ENCODE data around the gene CEP85L. TPM values are rescaled to one million over a fixed set of nuclear protein-coding genes. Genes with fewer than 3 reads are reported as not detected.

The CEP85L gene
- total and polyA plus RNA-seq, 10 of the 15 experiments (the other 5 are each of a cell fraction or from before 2014, with no cell fraction given): 1.8 to 10.9 (median 7.1) TPM

DNA sequence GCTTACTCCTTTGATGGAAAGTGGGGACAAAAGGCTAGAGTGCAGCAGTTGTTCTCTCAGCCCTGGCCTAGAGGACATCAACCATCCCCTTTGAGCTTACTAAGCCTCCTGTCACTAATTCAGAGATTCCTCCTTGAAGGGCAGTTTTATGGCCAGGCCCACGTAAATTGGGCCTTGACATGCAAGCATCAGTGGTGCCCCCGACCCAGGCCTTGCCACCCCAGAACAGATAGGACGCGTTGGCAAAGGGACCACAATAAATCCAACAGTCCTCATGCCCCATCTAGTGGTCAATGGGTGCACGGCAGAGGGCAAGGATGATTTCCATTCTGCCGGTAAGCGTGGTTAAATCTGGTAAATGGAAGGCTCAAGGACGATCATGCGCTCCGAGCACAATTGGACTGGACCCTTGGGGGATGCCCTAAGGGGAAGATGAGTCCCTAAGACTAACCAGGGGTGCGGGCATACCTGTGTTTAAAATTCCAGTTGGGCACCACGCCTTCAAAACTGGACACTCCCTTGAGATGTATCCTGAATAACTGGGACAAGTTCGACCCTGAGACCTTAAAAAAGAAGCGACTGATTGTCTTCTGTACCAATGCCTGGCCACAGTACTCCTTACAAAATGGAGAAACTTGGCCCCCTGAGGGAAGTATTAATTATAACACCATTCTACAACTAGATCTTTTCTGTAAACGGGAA is 32.6 kb downstream of the CEP85L start (continued):
- no peak for TF ChIP-seq POLR2AphosphoS2 (IDR thresholded peaks at IDR 0.05; ENCODE audit: low read depth, low read length)
- TF ChIP-seq CBX3 (IDR thresholded peaks at IDR 0.05; ENCODE audit: borderline replicate concordance, low read depth): no peak
- no peak for TF ChIP-seq ASH2L (IDR thresholded peaks at IDR 0.05; ENCODE audit: borderline replicate concordance, low read depth)
- no peak for TF ChIP-seq EED (IDR thresholded peaks at IDR 0.05; ENCODE audit: low read depth)
- 0 out of 2 replicates have a peak, but pooled peaks have one; percentile 28 for TF ChIP-seq HDGF (IDR thresholded peaks at IDR 0.05)
- TF ChIP-seq DPF2 (IDR thresholded peaks at IDR 0.05): no peak
- no peak for TF ChIP-seq SUPT20H (IDR thresholded peaks at IDR 0.05; ENCODE audit: borderline replicate concordance, control insufficient read depth, low read depth, low read length)
- no peak for TF ChIP-seq CEBPB (IDR thresholded peaks at IDR 0.05; ENCODE audit: borderline replicate concordance in 1 of 2, low read depth in 2 of 2, low read length in 2 of 2)
- TF ChIP-seq ZNF384 (IDR thresholded peaks at IDR 0.05; ENCODE audit: borderline replicate concordance, low read depth, low read length): no peak
- no peak for TF ChIP-seq ZBTB40 (IDR thresholded peaks at IDR 0.05; ENCODE audit: borderline replicate concordance)
- TF ChIP-seq RELA (IDR thresholded peaks at IDR 0.05; ENCODE audit: borderline replicate concordance, partially characterized antibody): no peak
- no peak for TF ChIP-seq NFYB (IDR thresholded peaks at IDR 0.05; ENCODE audit: insufficient read depth, low read depth, low read length)
- TF ChIP-seq, protein P1, sequence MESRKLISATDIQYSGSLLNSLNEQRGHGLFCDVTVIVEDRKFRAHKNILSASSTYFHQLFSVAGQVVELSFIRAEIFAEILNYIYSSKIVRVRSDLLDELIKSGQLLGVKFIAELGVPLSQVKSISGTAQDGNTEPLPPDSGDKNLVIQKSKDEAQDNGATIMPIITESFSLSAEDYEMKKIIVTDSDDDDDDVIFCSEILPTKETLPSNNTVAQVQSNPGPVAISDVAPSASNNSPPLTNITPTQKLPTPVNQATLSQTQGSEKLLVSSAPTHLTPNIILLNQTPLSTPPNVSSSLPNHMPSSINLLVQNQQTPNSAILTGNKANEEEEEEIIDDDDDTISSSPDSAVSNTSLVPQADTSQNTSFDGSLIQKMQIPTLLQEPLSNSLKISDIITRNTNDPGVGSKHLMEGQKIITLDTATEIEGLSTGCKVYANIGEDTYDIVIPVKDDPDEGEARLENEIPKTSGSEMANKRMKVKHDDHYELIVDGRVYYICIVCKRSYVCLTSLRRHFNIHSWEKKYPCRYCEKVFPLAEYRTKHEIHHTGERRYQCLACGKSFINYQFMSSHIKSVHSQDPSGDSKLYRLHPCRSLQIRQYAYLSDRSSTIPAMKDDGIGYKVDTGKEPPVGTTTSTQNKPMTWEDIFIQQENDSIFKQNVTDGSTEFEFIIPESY (IDR thresholded peaks at IDR 0.05): no peak
- no peak for TF ChIP-seq ELK1 (IDR thresholded peaks at IDR 0.05; ENCODE audit: low read depth, low read length)
- no peak for TF ChIP-seq MTA2 (IDR thresholded peaks at IDR 0.05; ENCODE audit: low read depth)
- TF ChIP-seq, protein P2, sequence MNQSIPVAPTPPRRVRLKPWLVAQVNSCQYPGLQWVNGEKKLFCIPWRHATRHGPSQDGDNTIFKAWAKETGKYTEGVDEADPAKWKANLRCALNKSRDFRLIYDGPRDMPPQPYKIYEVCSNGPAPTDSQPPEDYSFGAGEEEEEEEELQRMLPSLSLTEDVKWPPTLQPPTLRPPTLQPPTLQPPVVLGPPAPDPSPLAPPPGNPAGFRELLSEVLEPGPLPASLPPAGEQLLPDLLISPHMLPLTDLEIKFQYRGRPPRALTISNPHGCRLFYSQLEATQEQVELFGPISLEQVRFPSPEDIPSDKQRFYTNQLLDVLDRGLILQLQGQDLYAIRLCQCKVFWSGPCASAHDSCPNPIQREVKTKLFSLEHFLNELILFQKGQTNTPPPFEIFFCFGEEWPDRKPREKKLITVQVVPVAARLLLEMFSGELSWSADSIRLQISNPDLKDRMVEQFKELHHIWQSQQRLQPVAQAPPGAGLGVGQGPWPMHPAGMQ (IDR thresholded peaks at IDR 0.05; ENCODE audit: borderline replicate concordance): no peak
- TF ChIP-seq ZNF207 (IDR thresholded peaks at IDR 0.05; ENCODE audit: borderline replicate concordance): no peak
- no peak for TF ChIP-seq NFIC (IDR thresholded peaks at IDR 0.05; ENCODE audit: low read depth, low read length)
- no peak for TF ChIP-seq PAX5 (IDR thresholded peaks at IDR 0.05; ENCODE audit: borderline replicate concordance, low read depth, low read length)
- TF ChIP-seq CHD1 (IDR thresholded peaks at IDR 0.05; ENCODE audit: low read depth, low read length): no peak
- TF ChIP-seq SMAD1 (IDR thresholded peaks at IDR 0.05; ENCODE audit: low read depth, partially characterized antibody): no peak
- TF ChIP-seq SIN3A (IDR thresholded peaks at IDR 0.05; ENCODE audit: low read depth, low read length): no peak
- no peak for TF ChIP-seq MXI1 (IDR thresholded peaks at IDR 0.05; ENCODE audit: low read depth, low read length)

All from GM12878 (cell line).